Right ventricle myocardium superior (tissue), 1 donor: Measurements from ENCODE around the gene CCDC83. TPM values are rescaled to one million over a fixed set of nuclear protein-coding genes. Genes with fewer than 3 reads are reported as not detected.
A peak's percentile ranks its signal among the peaks of the same experiment; 100 is the strongest.
"Not testable (repeated sequence)": the region's sequence is repeated elsewhere in the genome, so short reads cannot be mapped to it uniquely, and the experiment has no call there.

ENCODE experiments used
- ATAC-seq: fragments of 200-7000 bp; cut with Tn5 transposase; one replicate; pipeline ENCODE4 v1.9.1; 2020; ENCODE audit warnings: mild to moderate bottlenecking; ENCODE audit not compliant: poor library complexity
- DNase-seq: peaks from one replicate; pipeline ENCODE4 v3.0.0-alpha.2; 2020
- intact Hi-C: fragments of 100-400 bp; cut with DNase I; formaldehyde crosslinking; loops from one replicate; pipeline ENCODE4 v1.11.2; 2022
- total RNA-seq: library from RNA; stranded (reverse); fragmentation: NEBNext Ultra II Directional; extraction: Animal tissue kit (Norgen Biotek cat#: 25700); gene quantifications from one replicate; pipeline ENCODE4 v1.2.1, GENCODE V29; 2021
- donor health status: DM: no; HTN: yes; CAD: no; lungs with severe emphysema.

Gene CCDC83
- total RNA-seq, 1 donor from 2014 or later: not detected

DNA sequence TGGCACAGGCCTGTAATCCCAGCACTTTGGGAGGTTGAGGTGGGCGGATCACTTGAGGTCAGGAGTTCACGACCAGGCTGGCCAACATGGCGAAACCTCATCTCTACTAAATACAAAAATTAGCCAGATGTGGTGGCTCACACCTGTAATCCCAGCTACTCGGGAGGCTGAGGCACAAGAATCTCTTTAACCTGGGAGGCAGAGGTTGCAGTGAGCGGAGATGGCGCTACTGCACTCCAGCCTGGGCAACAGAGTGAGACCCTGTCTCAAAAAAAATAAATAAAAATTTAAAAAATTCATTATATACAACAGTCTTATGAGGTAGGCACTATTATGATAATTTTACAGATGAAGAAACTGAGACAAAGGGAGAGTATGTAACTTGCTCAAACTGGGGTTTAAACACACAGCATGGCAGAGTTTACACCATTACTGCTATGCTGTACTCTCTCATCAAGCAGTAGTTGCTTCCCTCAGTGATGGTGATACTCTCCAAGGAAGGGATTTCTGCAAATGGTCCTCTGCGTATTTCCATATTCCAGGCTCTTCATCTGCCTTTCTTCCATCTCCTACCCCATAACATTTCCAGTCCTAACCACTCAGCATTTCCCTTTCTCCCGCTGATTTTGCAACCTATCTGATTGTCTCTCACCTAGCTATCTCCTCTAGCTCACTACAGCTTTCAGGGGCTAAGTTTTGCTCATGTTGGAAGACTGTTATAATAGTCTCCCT, 95.3 kb downstream of the CCDC83 start:
- DNase-seq (no peak), ATAC-seq (no peak)
- intact Hi-C loops: no loop called here

DNA sequence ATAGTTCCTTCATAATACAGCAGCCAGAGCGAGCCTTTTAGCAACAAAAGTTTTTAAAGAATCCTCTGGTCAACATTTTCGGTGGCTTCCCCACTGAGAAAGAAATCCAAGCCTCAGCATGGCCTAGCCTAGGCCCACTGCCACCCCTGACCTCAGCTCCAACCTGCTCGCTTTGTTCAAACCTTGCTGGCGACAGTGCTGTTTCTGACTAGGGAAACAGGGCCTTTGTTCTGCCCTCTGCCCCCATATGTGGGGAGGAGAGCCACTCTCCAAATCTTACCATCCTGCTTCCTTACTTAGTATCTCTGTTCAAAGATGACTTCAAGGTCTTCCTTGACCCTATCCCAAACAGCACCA, 95.8 kb downstream of the CCDC83 start:
- ATAC-seq (no peak), DNase-seq (no peak)
- intact Hi-C loops: no loop called here

GRCh38 chr11:85951428-85952107, 96.4 kb downstream of the CCDC83 start:
- DNase-seq: no peak
- no peak for ATAC-seq

DNA sequence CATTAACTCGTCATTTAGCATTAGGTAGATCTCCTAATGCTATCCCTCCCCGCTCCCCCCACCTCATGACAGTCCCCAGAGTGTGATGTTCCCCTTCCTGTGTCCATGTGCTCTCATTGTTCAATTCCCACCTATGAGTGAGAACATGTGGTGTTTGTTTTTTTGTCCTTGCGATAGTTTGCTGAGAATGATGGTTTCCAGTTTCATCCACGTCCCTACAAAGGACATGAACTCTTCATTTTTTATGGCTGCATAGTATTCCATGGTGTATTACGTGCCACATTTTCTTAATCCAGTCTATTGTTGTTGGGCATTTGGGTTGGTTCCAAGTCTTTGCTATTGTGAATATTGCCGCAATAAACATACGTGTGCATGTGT, 96.9 kb downstream of the CCDC83 start:
- ATAC-seq, DNase-seq, intact Hi-C loops: not testable (repeated sequence)

More at GRCh38 chr11:85951428-85952107, 96.4 kb downstream of the CCDC83 start:
- intact Hi-C loops: no loop called here

- DNase-seq (no peak), ATAC-seq (peak; percentile 11)
- intact Hi-C loops: no loop called here
Measured at GRCh38 chr11:85953491-85954143, 98.4 kb downstream of the CCDC83 start.

DNA sequence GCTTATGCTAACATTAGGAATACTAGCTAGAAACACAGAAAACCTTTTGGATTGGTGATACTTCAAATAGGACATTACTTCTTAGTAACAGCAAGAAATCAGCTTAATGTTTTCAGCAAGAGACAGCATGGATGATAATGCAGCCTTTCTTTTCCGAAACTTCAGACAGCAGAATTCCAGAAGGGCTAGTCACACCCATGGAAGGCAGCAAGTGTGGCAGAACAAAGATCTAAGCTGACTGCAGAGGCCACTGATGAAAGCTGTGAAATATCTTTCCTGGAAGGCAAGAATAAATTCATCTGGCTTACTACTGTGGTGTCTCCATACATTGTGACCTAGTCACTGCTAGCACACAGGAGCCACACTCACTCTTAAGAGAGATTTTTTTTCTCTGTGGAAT, 100.3 kb downstream of the CCDC83 start:
- ATAC-seq (peak; percentile 15), DNase-seq (no peak)
- intact Hi-C loops: no loop called here

GRCh38 chr11:85960678-85961077, 105.5 kb downstream of the CCDC83 start:
- DNase-seq (no peak), ATAC-seq (no peak)
- intact Hi-C loops: no loop called here

GRCh38 chr11:85961130-85961529, 105.9 kb downstream of the CCDC83 start:
- DNase-seq (no peak), ATAC-seq (peak; percentile 46)
- intact Hi-C loops: no loop called here

GRCh38 chr11:85961930-85962363, 106.8 kb downstream of the CCDC83 start:
- DNase-seq (no peak), ATAC-seq (peak; percentile 50)
- intact Hi-C loops: no loop called here

DNA sequence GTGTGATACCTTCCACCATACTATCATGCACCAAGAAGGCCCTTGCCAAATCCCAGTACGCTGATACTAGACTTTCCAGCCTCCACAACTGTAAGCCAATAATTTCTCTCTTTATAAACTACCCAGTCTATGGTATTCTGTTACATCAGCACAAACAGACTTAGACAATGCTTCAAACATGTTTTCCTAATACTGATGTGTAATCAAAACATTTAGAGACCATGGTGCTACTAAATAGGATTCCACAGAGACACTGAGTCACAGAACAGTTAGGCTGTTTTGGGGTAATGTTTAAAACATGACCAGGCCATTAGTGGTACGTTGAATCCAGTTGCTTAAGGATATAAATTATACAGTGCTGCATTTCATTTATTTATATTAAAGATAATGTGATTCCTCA, 110.0 kb downstream of the CCDC83 start:
- ATAC-seq: no peak
- DNase-seq: no peak
- intact Hi-C loops: no loop called here

- no peak for ATAC-seq
- no peak for DNase-seq
- intact Hi-C loops: no loop called here
Measured at GRCh38 chr11:85967457-85967856, 112.3 kb downstream of the CCDC83 start.

Other genes with a start within 250 kb of the CCDC83 start
- 6.1 TPM for gene DLG2, start 228.0 kb upstream of the CCDC83 start, total RNA-seq
- gene TMEM126B, start 226.8 kb upstream of the CCDC83 start, total RNA-seq: 61.6 TPM
- 76.1 TPM for gene TMEM126A, start 207.4 kb upstream of the CCDC83 start, total RNA-seq
- gene CREBZF, start 190.3 kb upstream of the CCDC83 start, total RNA-seq: 11.2 TPM
- 0.97 TPM for gene CCDC89, start 169.2 kb upstream of the CCDC83 start, total RNA-seq
- gene SYTL2, start 44.2 kb upstream of the CCDC83 start, total RNA-seq: 4.0 TPM
- 119 TPM for gene PICALM, start 213.7 kb downstream of the CCDC83 start, total RNA-seq